Measurements from ENCODE around the gene UBIAD1.

- TF ChIP-seq POLR2AphosphoS5 (IDR thresholded peaks at IDR 0.05; ENCODE audit: low read depth, low read length): no peak
- TF ChIP-seq TAF1 (IDR thresholded peaks at IDR 0.05; ENCODE audit: borderline replicate concordance, low read depth, low read length): no peak
- TF ChIP-seq POLR2A (IDR thresholded peaks at IDR 0.05; ENCODE audit: low read depth, low read length): no peak
Observed at GRCh38 chr1:11328444-11328843, 55.4 kb downstream of the UBIAD1 start.
